GM19328 (cell line): ENCODE measurements around the gene SYNJ2.

Experiments
- ATAC-seq: cut with Tn5 transposase; IDR thresholded peaks from one replicate; pipeline ENCODE4 v1.9.1; 2021; ENCODE audit warnings: mild to moderate bottlenecking, moderate library complexity; ENCODE audit not compliant: unreplicated experiment

SYNJ2 gene

DNA sequence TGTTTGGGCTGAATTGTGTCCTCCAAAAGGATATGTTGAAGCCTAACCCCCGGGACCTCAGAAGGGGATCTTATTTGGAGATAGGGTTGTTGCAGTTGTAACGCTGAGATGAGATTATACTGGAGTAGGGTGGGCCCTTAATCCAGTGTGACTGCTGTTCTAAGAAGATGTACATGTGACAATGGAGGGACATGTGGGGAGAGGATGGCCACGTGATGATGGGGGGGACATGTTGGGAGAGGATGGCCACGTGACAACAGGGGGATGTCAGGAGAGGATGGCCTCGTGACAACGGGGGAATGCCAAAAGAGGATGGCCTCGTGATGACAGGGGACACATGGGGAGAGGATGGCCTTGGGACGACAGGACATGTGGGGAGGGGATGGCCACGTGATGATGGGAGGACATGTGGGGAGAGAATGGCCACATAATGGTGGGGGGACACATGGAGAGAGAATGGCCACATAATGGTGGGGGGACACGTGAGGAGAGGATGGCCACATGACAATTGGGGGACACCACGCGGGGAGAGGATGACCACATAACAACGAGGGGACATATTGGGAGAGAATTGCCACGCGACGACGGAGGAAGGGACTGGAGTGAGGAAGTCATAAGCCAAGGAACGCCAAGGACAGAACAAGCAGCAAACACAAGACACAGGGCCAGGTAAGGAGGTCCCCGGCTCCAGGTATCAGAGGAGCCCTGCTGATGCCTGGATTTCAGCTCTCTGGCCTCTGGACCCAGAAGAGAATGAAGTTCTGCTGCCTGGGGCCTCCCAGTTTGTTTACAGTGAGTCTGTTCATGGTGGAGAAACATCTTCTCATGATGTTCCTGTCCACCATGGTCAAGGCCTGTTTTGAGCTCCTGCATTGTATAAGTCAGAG is 29.2 kb downstream of the SYNJ2 start:
- no peak for ATAC-seq

DNA sequence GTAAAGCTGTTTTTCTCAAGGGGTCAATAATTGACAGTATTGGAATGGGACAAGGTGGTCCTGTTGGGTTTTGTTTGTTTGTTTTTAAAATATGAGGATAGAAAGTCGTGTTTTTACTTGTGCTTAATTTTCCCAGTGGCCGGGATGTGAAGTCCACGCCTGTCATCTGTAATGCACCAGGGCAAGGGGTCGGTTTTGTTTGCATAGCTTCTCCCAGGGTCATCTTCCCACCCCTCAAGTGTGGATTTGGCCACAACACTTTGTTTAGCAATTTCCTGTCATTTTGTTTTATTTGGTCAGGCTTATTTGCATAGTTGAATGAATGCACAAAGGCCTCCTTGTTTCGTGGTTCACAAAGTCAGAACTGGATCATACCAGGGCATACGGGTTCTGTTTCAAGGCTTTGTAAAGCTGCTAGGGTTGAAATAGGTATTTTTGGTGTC is 29.8 kb downstream of the SYNJ2 start:
- ATAC-seq = no peak

DNA sequence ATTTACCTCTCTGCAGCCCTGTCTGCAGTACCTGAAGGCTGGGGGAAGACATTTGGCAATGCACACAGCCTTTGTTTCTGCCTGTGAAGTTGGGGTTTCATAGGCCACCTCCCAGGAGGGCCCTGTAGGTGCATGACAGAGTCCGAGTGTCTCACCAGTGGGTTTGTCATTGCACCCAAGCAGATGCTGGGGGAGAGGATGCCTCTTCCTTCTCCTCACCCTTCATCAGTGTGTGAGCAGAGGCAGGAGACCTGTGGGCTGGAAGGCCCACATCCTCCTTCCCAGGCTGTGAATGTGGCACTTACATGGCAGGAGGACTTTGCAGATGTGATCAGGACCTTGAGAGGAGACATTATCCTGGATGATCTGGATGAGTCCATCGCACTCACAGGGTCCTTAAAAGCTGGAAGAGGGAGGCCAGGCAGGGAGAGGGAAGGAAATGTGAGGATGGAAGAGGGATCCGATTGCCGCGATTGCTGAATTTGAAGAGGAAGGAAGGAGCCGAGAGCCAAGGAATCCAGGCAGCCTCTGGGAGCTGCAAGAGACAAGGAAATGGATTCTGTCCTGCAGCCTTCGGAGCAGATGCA is 30.4 kb downstream of the SYNJ2 start:
- ATAC-seq = no peak

DNA sequence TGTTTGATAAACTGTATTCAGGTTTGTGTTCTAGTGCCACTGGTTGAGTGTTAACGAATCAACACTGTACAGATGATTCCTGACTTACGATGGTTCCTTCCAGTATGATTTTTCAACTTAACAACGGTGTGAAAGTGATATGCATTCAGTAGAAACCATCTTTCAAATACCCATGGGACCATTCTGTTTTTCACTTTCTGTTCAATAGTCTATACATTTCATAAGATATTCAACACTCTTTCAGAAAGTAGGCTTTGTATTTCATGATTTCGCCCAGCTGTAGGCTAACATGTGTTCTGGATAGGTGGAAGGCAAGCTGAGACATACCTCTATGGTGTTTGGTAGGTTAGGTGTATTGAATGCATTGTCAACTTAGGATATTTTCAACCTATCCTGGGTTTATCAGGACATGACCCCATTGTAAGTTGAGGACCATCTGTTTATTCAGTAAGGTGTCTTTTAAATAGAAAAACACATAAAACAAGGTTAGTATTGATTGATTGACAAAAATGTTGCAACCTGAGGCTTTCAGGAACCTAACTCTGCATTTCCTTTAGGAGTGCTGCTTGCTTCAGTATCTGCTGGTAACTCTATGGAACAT is 32.3 kb downstream of the SYNJ2 start:
- no peak for ATAC-seq

DNA sequence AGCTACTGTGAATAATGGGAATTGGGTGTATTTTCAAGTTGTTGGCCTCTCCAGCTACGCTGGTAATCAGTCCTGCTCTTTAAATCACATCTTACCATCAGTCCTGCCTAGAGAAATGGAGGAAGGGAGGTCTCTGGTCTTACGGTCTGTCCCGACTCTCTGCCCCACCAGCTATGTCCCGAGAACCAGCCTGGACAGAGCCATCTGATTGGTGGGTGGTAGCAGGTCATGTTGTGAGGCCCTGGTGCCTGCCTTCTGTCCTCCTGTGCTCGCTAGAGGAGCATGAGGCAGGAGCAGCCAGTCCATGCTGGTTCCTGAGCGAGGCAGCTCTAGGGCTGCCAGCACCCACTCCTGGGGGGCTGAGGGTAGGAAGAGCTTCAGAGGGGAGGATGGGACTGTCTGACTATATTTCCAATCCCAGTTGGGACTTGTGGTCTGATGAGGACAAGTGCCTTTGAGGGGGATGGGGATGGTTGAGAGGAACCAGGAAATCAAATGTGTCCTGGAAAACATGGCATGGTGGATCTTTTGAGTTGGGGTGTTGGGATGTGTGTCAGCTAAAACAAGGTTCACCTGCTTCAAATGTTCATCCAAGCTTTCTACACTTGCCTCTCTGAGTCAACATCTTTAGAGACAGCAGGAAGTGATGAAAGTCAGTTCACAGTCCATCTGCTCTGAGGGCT is 33.0 kb downstream of the SYNJ2 start:
- ATAC-seq = no peak

DNA sequence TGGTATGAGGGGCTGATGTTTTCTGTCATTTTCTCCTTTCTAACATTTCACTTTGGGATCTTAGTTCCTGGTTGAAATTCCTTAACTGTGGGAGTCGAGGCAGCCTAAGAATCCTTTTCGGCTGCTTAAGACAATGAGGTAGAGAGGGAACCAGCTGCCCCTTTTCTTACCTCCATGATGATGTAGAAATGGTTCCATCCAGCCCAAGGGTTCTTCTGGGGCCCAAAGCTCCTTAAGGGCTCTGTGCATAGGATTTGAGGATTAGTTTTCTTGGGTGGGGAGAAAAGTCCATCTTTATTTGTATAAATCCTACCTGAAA is 33.5 kb downstream of the SYNJ2 start:
- no peak for ATAC-seq

DNA sequence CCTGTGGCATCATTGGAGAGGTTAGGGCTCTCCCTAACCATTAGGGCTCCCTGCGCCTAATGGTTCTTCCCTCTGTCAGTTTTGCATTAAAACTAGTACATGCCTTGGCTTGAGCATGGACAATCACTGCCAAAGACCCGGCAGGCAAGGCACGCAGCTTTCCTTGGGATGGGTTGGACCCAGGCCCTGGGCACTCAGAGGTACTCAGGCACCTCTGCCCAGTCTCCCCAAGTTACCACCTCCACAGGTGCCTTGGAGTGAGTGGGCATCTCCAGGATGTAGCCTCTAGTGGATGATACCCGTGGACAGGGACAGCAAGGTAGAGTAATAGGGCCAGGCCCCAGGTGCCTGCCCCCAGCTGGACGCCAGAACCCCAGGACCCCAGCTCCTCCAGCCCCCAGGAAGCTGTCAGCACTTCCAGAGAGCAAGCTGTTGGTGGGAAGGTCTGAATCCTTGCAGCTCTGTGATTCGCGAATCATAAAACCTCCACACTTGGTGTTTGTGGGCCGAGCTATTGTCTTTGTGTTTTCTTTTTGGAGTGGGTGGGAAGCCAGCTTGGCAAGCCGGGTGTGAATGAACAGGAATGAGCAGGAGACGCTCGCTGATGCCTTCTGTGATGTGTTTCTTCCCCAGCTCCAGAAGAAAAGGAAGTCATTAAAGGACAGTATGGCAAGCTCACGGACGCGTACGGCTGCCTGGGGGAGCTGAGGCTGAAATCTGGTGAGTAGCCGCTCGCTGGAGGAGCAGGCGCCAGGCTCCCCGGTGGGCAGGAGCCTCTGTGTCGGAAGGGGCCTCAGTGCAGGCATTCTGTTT is 35.1 kb downstream of the SYNJ2 start:
- no peak for ATAC-seq

DNA sequence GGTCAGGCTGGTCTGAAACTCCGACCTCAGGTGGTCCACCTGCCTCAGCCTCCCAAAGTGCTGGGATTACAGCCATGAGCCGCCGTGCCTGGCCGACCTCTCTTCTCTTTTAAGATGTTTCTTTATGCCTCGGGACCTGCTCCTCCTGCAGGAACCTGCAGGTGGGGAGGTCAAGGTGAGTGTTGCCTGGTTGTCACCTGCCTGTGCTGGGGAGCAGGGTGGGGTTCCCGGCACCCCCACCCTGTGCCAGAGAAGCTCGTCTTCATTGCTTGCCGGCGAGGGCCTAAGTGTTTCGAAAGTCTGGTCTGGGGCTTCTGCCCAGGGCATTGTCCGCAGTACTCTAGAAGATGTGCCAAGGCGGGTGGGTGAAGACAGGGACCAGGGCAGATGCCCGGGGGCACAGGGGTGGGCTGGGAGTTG is 36.0 kb downstream of the SYNJ2 start:
- ATAC-seq = no peak

DNA sequence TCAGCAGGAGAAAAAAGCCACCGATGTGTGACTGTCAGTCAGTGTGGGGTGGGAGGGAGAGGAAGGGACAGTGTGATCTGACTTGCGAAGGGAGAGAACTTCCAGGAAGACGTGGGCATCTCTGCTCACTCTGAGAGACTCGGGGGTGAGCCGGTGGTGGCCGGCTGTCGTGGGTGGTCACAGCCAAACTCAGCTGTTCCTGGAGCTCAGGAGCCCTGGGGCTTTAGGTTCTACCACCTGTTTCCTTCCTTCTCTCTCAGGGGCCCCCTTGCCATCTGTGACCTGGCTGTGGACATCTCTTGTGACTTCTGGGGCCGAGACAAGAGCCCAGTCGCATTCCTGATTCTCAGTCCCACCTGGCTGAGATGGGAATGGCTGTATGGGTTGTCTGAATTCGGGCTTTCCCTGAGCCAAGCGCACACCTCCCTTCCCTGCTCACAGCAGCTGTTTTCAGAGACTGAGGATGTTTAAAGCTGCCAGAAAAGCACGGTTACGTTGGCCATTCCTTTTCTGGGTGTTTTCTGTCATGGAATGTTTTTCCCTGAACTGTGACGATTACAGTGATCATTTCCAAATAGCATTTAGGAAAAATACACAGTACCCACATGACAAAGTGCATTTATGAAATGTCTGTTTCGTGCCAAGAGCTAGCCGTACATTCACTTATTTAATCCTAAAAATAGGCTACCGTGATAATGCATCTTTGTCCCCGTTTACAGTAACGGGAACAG is 36.5 kb downstream of the SYNJ2 start:
- no peak for ATAC-seq

DNA sequence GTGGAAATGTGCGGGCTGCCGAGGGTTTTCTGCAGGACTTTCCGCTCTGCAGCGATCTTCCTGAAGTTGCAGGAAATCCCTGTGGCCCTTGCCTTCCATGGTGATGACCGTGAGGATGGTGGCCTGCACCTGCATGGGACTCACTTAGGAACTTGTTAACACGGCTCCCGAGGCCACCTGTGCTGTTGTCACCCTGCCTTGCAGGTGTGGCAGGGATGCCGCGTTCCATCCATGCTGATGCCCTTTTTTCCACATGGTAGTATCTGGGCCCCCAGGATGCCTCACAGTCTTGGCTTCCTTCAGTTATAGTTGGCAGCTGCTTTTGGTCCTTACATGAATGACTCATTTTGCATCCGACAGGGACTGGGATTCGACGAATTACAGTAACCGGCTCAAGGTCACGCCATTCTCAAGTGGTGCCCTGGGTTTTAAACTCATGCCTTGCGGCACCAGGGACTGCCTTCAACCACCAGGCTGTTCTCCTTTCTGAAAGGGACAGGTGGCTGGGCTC is 37.2 kb downstream of the SYNJ2 start:
- no peak for ATAC-seq

DNA sequence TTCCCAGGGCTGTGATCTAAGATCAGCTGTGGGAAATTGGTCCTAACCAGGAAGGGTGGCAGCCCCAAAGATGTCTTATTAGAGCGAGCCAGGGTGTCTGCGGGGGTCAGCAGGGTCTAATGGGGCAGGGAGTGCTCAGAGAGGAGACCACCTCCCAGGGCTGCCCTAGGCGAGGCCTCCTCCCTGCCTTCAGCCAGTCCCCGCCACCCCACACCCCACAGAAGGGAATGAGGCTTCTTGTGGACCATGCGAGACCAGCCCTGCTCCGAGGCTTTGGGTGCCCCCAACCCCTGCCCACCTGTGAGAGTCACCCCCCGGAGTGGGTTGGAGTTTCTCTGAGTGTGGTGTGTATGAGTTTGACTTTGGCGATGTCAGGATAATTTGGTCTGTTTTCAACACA is 37.8 kb downstream of the SYNJ2 start:
- ATAC-seq = no peak

DNA sequence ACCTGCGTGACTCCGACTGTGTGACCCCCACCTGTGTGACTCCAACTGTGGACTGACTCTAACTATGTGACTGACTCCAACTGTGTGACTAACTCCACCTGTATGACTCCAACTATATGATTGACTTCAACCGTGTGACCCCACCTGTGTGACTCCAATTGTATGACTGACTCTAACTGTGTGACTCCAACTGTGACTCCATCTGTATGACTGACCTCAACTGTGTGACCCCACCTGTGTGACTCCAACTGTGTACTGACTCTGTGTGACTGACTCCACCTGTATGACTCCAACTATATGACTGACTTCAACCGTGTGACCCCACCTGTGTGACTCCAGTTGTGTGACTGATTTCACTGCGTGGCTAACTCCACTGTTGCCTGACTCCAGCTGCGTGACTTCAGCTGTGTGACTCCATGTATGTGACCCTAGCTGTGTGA is 38.6 kb downstream of the SYNJ2 start:
- ATAC-seq = no peak

DNA sequence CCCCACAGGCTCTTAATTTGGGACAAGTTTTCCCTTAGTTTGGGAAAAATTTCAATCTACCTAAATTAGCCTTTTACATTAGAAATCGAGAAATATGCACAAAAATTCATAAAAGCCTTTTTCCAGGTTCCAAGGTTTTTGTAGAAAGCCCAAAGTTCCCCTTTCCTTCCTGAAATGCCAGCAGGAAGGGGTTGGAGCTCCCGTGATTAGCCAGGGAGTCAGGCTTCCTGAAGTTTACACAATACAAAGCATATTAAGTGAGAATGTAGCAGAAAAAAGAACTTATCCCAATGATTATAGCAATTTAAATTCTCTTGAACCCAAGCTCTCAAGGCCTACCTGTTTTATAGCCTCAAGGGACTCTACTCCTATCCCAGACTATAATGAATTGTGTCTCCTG is 39.1 kb downstream of the SYNJ2 start:
- no peak for ATAC-seq

DNA sequence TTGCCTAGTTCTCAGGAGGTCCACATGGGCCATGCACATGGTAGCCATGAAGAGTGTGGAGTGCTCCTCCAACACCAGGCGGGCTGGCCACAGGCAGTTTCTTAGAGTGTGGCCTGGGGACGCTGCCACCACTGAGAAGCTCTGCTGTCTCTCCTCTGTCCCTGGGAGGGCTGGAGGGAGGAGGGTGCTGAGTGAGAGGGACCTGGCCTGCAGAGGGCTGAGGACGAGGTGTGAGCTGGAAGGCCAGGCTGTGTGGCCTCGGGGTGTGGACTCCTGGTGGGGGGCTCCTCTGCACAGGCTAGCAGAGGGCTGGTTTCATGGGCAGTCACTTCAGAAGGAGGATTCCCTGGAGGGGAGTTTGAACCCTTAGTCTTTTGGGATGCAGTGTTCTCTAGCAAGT is 39.7 kb downstream of the SYNJ2 start:
- ATAC-seq = no peak

DNA sequence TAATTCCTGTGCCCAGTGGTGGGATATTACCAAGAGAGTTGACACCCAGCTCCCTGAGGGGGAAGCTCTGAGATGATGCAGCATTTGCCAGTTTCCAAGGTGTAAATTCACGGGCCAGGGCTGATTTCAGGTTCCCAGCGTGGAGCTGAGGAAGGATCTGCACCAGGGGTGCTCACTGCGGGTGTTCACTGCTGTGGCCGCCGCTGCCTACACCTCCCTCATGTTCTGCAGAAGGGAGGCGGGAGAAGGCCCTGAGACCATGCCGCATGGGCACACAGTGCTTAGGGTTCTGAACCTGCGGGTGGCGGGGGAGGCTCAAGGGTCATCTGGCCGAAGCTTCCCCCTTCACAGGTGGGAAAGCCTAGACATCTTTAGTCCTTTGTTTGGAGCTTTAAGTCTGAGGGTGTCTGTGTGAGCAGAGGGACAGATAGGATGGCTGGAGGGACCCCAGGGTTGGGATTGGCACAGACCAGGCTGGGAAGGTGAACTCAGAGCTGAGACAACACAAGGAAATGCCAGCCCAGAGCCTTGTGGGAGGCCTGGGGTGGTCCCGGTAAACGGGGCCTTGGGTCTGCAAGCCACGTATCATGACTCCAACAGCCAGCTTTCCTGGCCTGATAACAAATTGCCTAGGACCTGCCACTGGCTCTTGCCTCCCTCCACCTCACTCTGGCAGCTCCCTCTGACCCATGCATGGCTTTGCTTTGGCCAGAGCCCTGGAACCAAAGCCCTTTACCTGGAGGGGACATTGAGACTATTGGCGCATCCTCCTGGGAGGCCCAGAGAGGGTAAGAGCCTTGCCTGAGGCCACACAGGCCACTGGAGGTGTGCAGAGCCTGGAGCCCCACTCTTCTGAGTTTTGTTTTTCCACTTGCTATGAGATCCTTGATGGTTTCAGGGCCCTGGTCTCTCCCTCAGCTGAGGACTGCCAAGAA is 40.4 kb downstream of the SYNJ2 start:
- no peak for ATAC-seq

DNA sequence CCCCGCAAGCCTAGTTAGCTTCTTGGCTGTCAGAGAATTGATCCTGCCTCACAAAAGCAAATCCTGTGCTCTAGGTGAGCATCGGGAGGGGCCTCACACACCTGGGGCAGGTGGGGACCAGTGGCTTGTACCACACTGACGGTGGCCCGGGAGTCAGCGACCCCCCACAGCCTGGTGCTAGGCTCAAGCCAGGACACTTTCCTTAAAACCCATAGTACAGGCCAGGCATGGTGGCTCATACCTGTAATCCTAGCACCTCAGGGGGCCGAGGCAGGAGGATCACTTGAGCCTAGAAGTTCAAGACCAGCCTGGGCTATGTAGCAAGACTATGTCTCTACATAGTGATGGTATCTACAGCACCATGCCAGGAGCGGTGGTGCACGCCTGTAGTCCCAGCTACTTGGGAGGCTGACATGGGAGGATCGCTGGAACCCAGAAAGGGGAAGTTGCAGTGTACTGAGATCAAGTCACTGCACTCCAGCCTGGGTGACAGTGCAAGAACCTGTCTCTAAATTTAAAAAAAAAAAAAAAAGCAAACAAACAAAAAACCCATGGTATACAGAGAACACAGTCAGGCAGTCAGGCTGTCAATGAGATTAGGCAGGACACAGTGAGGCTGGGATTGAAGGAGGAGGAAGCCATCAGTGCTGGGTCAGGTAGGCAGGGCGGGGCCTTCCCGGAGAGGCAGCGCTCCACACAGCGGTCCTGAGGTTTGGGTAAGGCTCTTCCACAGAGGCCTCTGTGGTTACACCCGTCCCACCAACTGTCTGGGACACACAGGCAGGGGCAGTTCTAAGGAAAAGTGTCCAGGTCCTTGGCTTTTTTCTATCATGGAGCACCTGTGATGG is 41.3 kb downstream of the SYNJ2 start:
- ATAC-seq = no peak

DNA sequence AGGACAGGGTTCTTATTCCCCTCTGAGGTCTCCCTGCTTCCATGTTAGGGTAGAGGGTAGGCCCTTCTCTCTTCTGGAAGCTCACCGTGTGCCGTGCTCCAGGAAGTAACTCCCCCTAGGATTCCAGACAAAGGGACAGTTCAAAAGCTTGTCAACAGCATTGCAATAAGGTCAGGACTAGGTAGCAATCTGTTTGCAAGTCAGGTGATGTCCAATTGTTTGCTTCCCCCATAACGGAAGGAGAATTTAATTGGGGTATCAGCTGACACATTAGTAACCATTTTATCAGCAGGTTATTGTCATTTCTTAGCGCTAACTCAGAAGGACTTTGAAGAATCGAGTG is 41.9 kb downstream of the SYNJ2 start:
- no peak for ATAC-seq
